Right renal cortex interstitium (tissue), 3 donors: ENCODE data around the gene NFKBIA. TPM values are rescaled to one million over a fixed set of nuclear protein-coding genes. Genes with fewer than 3 reads are reported as not detected.
A peak's percentile ranks its signal among the peaks of the same experiment; 100 is the strongest.
"Not testable (repeated sequence)": the region's sequence is repeated elsewhere in the genome, so short reads cannot be mapped to it uniquely, and the experiment has no call there.

Source experiments
- DNase-seq, 3 donors: peaks; one replicate each; pipeline ENCODE4 v3.0.0-alpha.2; 2013; ENCODE audit warnings: low read depth in 3 of 3, low spot score in 2 of 3
- polyA plus RNA-seq, 3 donors: library from polyadenylated mRNA; unstranded; fragments of 120-200 nt; gene quantifications; one replicate each; pipeline ENCODE4 v1.2.1, GENCODE V29; 2013; ENCODE audit not compliant: insufficient read length in 3 of 3

NFKBIA gene
- polyA plus RNA-seq, 3 donors, result 59.1 to 64.4 (median 60.6) TPM

DNA sequence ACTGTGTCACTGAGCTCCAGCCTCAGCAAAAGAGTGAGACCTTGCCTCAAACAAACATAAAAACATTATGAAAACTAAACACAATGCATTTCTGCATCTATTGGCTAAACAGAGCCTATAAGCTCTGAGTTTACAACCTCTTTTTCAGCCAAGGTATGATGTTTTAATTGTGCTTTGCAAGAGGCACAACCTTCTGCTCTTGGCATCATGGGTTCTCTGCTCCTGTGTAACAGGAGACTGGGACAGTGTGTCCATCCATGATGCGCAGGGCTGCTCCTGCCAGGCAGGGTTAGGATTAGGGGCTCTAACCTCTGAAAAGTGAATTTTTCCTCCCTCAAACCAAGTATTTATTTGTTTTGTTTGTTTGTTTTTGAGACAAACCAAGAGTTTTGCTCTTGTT is 5.0 kb upstream of the NFKBIA start:
- no peak for DNase-seq

DNA sequence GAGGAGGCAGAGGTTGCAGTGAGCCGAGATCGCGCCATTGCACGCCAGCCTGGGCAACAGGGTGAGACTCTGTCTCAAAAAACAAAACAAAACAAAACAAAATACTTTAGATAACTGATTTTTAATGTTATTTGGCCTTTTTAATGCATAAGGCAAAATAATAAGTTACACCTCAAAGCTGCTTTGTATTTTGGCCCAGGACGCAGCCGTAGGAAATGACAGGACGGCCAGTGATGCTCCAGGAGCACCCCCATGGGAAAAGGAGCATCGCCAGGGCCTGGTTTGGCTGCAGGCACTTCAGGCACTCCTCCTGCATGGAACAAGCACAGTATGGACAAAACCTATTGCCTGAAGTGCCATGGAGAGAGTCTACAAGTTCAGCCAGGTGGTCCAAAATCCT is 3.5 kb upstream of the NFKBIA start:
- DNase-seq, result no peak

DNA sequence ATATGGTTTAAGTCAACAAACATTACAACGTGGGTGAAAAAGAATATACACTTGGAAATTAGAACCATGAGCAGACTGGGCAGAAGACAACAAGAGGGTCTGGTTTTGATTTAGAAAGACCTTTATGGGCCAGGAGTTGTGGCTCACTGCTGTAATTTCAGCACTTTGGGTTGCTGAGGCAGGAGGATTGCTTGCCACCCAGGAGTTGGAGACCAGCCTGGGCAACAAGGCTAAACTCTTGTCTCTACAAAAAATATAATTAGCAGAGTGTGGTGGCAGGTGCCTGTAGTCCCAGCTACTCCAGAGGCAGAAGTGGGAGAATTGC is 2.7 kb upstream of the NFKBIA start:
- DNase-seq, result no peak

DNA sequence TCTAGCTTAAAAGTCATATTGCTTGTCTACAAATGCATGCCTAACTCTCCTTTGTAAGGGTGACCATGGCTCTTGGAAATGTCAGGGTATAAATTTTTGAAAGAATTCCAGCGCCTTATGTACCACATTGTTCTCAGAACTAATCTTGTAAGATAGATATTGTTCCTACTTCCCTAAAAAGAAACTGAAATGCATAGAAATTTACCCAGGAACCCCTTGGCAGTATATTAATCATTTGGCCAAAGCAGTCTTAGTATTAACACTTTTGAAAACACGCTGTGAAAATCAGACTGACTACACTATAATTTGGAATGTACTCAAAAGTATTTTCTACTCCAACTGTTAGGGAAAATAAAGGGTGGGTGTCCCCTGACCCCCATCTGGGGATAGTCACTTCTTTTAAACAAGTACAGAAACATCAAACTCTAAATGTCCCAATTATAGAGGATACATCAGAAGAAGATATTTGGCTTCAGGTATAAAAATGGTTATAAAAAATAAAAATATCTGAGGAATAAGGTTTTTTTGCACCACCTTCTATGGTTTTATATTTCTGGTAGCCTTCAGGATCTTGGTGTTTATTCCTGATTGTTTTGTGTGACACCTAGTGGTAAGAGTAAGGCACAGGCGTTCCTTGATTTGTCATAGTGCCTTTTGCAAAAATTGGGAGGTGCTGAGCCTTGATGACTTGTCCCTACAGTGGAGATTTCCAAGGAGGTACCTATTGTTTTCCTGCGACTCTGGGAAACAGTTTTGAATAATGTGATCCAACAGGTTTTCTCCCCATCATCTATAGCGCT is 2.2 kb upstream of the NFKBIA start:
- DNase-seq, result no peak

DNA sequence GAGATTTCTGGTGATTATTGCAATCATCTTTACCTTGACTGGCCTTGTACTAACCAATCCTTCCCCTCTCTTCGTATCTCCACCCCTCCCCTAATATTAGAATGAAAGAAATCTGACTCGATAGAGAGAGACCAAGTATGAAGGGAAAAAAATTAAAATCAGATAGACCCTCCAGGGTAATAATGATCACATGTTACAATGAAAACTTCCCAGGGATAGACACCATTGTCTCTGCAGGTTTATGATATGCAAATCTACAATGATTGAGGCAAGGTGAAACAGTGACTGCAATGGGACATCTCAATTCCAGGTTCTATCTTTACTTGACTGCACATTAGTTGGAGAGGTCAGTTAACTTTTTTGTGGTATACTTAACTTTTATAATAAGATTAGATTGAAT is 1.5 kb upstream of the NFKBIA start:
- no peak for DNase-seq

DNA sequence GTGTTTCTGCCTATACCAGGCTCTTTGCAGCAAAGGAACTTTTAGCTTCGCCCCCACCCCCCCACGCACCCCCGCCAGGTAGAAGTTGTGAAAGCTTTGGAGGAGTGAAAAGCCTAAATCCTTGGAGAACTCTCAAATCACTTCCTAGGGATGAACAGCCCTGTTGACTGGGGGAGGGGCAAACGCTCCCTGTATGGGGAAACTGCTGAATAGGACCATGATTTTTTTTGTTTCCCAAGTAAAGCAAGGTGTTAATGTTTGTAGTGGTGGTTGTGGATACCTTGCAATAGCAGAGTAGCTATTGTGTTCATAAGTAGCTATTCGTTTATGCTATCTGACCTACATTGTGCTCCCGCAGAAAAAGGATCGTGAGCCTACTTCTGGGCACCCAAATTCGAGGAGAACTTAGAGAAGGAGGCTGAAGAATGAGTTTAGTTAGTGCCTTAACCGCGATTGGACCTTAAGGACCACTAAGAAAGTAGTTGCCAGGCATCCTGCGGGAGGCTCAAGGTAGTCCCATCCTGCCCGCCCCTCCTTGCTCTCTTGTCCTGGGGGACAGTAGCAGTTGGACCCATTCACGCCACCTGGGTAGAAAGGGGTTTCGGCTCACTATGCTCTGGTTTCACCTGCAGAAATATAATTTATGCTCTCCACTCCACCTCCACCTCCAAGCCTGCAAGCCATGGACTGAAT is 901 bp upstream of the NFKBIA start:
- DNase-seq, result no peak

DNA sequence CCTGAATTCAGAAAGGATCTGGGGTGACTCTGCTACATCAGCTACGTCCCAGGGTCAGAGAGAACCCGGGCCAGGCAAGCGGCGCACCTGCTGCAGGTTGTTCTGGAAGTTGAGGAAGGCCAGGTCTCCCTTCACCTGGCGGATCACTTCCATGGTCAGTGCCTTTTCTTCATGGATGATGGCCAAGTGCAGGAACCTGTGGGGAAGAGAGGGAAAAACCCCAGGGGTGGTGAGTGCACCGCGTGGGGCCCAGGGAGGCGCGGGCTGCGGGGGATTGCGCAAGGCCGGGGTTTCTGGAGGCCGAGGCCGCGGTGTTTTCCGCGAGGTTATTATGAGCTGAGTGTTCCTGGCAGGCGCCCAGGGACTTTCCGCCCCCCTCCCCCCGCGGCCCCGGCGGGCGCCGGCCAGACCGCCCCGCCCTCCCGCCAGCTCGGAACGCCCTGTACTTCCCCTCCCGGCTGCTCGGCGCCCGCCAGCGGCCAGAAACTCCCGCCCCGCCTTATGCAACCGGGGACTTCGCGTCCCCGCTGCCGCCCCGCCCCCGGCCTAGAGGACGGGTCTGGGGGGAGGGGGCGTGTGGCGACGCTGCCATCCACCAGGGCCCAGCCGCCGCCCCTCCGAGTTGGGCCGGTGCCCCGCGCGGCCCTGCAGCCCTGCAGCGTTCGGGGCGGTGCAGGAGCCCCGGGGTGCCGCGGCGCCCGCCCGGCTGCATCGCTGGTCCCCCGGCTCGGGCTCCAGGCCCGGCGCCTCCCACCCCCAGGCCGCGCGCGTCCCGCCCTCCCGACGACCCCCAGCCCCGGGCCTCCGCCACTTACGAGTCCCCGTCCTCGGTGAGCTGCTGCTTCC is 723 bp downstream of the NFKBIA start:
- DNase-seq, result peak in 2 of 3 donors; percentile 77 to 83

DNA sequence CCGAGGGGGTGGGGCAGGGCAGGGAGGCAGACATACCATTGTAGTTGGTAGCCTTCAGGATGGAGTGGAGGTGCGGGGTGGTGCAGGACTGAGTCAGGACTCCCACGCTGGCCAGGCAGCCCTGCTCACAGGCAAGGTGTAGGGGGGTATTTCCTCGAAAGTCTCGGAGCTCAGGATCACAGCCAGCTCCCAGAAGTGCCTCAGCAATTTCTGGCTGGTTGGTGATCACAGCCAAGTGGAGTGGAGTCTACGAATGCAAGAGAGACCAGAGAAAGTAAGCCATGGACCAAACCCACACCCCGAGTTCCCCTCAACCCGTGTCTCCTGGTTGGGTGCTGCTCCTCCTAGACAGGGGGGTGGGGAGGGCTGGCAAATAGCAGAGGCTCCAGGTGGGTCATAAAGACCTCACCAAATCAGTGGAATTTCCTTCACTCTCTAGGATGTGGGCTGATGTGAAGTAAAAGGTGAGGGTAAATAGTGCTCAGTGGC is 1.4 kb downstream of the NFKBIA start:
- no peak for DNase-seq

DNA sequence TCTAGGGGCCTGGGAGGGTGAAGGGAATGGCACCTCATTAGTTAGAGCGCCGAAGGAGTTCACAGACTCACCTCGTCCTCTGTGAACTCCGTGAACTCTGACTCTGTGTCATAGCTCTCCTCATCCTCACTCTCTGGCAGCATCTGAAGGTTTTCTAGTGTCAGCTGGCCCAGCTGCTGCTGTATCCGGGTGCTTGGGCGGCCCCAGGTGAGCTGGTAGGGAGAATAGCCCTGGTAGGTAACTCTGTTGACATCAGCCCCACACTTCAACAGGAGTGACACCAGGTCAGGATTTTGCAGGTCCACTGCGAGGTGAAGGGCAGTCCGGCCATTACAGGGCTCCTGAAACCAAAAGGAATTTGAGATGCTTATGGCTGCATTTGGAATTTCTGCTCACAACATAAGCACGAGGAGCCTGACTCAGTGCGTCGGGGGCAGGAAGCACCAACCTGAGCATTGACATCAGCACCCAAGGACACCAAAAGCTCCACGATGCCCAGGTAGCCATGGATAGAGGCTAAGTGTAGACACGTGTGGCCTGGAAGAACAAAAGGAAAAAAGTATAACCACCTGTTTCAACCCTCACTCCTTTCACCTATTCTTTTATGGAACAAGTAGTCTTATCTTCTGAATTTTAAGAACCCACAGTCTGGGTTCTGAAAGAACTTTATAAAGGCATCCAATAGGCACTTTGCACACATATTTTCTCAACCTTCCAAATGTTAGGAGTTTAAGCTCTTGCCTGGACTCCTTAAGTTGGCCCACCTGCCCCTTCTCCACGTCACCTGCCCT is 2.0 kb downstream of the NFKBIA start:
- DNase-seq, result no peak

DNA sequence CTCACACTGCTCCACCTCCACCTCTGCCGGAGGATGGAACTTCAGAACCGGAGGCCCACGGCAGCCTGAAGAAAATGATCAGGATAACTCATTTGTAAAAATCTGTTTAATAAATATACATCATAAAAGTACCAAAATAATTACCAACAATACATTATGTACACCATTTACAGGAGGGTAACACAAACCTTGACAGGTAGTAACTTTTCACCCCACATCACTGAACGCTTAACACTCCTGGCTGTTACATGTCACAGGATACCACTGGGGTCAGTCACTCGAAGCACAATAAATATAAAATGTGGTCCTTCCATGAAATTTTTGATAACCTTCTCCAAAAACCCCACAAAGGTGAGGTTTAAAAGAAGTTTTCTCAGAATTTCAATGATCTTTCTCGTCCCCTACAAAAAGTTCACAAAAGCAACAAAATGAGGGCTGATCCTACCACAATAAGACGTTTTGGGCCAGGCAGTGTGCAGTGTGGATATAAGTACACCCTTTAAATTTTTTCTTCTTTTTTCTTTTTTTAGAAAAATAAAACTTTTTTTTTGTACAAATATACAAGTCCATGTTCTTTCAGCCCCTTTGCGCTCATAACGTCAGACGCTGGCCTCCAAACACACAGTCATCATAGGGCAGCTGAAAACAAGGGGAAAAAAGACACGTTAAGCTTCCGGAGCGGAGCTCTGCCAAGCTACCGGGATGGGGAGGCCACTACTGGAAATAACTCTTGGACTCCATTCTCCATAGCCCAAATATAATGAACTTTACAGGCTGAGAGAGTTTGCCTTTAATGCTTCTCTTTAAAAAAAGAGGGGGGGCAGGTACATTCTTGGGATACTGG is 2.9 kb downstream of the NFKBIA start:
- no peak for DNase-seq

DNA sequence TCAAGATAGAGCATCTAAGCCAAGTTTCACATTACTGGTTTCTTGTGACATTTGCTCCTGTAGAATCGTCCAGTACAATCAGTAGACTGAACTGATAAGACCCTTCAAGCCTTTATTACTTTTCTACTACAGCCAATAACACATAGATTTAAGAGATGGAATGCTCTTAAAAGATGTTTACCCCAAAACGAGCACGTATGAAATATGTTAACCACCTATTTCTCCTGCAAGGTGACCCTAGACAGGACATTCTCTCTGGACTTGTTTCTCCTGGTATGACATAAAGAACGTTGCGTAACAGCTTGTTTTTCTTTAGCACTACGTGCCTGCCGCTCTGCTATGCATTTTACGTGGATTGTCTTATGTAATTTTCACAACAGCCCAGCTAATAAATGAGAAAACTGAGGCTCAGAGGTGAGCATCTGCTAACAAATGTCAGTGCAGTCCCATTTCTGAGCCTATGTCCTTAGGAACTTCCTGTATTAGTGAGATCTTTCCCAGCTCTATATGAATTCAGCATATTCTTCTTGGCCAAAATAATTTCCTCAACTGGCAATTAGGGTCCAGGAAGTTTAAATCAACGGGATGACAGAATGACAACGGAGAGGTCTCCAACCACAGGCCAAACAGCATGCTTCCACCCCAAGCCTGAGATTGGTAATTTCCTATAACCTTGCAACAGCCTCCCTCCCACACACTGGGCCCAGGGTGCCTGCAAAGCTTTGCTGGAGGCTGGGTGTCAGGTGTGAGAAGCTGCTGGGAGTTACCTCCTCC is 3.7 kb downstream of the NFKBIA start:
- no peak for DNase-seq

DNA sequence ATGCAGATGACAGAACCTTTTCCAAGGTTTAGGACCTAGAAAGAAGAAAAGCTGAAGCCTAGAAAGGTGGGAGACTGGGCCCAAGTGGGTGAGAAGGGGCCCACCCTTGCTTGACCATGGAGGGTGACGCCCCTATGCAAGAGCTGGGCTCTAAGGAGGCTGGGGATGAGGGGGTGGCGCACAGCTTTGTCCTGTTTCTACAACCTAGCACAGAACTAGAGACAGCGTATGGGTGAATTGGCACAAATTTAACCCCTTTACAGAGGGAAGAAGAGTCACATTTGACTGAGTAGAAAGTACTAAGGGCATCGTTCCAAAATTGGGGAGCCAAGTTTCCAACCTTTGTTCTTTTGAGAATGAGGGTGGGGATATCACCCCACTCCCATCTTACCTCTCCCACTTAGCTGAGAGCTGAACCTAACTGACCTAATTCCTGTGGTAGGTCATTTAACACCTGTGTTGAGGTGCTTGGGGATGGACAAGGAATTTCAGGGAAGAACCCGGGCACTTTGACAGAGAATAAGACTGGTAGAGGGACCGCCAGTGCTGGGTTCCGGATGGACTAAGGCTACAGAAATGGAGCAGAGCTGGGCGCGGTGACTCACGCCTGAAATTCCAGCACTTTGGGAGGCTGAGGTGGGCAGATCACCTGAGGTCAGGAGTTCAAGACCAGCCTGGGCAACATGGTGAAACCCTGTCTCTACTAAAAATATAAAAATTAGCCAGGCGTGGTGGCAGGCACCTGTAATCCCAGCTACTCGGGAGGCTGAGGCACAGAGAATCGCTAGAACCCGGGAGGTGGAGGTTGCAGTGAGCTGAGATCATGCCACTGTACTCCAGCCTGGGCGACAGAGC is 5.2 kb downstream of the NFKBIA start:
- no peak for DNase-seq

DNA sequence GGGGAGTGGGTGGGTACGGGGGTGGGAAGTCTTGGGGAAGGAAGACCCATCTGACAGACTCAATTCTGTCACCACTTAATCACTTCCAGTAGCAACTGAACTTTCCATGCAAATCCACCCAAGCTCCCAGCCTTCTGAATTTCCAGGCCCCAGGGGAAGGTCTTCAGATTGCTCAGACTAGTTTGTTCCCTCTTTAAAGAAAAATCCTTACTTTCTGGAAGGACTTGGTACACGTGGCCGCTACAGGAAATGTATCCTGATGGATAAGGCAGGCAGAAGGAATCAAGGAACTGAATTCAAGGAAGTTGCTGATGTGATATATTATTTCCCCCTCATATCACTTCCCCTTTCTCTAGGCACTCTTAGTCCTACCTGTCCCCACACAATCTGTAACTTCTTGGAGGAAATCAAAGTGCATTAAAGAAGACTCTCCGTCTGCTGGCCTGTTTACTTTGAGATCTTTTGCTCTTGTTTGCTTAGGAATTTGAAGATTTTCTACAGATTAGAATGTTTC is 6.4 kb downstream of the NFKBIA start:
- DNase-seq, result no peak

DNA sequence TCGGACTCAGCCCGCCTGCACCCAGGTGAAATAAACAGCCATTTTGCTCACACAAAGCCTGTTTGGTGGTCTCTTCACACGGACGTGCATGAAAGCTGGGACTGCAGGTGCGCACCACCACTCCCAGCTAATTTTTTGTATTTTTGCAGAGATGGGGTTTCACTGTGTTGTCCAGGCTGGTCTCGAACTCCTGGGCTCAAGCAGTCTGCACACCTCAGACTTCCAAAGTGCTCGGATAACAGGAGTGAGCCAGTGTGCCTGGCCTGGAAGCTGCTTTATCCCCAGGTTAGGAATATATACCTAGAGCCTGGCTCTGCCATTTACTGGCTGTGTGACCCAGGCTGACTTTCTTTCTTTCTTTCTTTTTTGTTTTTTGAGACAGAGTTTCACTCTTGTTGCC is 7.9 kb downstream of the NFKBIA start:
- DNase-seq, result not testable (repeated sequence)

DNA sequence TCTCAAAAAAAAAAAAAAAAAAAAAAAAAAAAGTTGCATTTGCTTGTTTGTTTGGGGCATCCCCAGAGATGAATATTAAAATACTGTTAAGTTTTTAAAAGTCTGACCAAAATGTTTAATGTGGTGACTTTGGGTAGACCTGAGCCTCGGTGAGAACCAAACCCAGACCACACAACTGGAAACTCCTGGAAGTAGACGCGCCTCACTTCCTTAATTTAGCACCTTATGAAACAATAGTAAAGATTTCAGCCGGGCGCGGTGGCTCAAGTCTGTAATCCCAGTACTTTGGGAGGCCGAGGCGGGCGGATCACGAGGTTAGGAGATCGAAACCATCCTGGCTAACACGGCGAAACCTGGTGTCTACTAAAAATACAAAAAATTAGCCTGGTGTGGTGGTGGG is 9.3 kb downstream of the NFKBIA start:
- no peak for DNase-seq

DNA sequence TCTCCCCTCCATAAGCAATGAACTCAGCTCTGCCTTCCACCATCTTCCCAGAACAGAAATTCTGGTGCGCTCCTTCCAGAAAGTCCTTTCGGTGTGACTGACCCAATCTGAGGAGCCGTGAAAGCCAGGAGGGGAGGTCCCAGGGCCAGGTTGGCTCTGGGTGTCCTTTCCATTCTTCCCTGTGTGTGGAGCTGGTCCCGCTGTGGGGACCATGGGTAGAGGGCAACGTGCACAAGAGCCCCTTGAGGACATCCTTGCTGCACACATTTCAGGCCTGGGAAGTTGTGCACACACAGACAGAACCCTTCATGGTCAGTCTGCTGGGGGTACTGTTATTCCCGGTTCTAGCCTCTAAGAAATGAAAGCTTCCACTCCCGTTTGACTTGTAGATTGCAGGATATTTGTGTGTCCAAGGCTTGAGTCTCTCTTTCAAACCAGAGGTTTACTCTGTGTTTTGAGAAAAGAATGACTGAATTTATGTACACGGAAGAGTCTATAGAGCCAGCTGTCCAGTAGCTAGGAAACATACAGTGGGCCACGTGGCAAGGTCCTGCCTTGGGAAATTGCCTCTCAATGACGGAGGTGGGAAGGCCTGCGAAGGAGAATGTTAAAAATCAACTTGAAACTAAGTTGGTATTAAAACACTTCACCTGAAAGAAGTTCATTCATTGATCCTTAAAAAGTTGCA is 10.1 kb downstream of the NFKBIA start:
- no peak for DNase-seq

DNA sequence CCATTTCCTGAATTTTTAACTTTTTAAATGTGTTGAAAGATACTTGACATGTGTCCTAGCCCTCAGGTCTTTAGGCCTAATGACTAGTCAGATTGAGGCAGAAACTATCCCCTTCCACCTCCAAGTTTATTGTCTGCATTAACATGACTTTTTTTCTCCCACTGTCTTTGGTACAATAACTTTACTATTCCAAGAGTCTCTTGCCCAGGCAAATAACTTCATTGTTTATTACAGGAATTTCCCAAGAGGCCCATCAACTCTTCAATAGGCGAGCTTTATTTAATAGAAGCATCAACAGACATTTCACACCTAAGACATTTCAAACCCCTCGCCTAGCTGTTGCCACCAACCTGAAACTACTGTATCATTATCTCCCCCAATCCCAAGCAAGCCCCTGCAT is 10.7 kb downstream of the NFKBIA start:
- no peak for DNase-seq
